Naive B cell (primary cell): ENCODE data around the gene CTRB2. TPM values are rescaled to one million over a fixed set of nuclear protein-coding genes. Genes with fewer than 3 reads are reported as not detected.

Source experiments
- ATAC-seq, 2 donors: fragments of 150-1000 bp; cut with Tn5 transposase; 2 replicates each; pipeline ENCODE4 v1.10.0; 2021; ENCODE audit warnings: low read depth in 2 of 2, mild to moderate bottlenecking in 2 of 2, moderate library complexity in 2 of 2
- DNase-seq: peaks from one replicate; pipeline ENCODE4 v3.0.0; 2022
- H3K27ac Mint-ChIP-seq, 6 donors: one replicate each; pipeline ENCODE4 v1.8.0; 2020 to 2022; ENCODE audit warnings: mild to moderate bottlenecking in 6 of 6, mixed read lengths in 6 of 6, moderate library complexity in 5 of 6, inconsistent platforms in 2 of 6
- H3K27me3 Mint-ChIP-seq, 3 donors: one replicate each; pipeline ENCODE4 v1.8.0; 2021 to 2022; ENCODE audit warnings: mixed read lengths in 3 of 3, mild to moderate bottlenecking in 1 of 3
- H3K36me3 Mint-ChIP-seq, 2 donors: one replicate each; pipeline ENCODE4 v1.8.0; 2020 to 2022; ENCODE audit warnings: mixed read lengths in 2 of 2, inconsistent platforms in 1 of 2, mild to moderate bottlenecking in 1 of 2
- H3K4me1 Mint-ChIP-seq, 3 donors: one replicate each; pipeline ENCODE4 v1.8.0; 2020 to 2022; ENCODE audit warnings: mixed read lengths in 3 of 3, inconsistent platforms in 1 of 3, mild to moderate bottlenecking in 1 of 3, moderate library complexity in 1 of 3
- H3K4me3 Mint-ChIP-seq, 8 donors: one replicate each; pipeline ENCODE4 v1.8.0; 2020 to 2022; ENCODE audit warnings: mild to moderate bottlenecking in 8 of 8, mixed read lengths in 8 of 8, moderate library complexity in 8 of 8, inconsistent platforms in 2 of 8
- H3K9me3 Mint-ChIP-seq, 7 donors: one replicate each; pipeline ENCODE4 v1.8.0; 2020 to 2022; ENCODE audit warnings: mixed read lengths in 7 of 7, mild to moderate bottlenecking in 5 of 7, inconsistent platforms in 2 of 7, moderate library complexity in 1 of 7
- polyA plus RNA-seq, 6 donors: library from polyadenylated mRNA; unstranded; fragments of 300-500 nt; fragmentation: Illumina TruSeq; gene quantifications; one replicate each; pipeline ENCODE4 v1.2.3, GENCODE V29; 2021; ENCODE audit warnings: low read depth in 6 of 6

CTRB2 gene
- polyA plus RNA-seq: not detected

DNA sequence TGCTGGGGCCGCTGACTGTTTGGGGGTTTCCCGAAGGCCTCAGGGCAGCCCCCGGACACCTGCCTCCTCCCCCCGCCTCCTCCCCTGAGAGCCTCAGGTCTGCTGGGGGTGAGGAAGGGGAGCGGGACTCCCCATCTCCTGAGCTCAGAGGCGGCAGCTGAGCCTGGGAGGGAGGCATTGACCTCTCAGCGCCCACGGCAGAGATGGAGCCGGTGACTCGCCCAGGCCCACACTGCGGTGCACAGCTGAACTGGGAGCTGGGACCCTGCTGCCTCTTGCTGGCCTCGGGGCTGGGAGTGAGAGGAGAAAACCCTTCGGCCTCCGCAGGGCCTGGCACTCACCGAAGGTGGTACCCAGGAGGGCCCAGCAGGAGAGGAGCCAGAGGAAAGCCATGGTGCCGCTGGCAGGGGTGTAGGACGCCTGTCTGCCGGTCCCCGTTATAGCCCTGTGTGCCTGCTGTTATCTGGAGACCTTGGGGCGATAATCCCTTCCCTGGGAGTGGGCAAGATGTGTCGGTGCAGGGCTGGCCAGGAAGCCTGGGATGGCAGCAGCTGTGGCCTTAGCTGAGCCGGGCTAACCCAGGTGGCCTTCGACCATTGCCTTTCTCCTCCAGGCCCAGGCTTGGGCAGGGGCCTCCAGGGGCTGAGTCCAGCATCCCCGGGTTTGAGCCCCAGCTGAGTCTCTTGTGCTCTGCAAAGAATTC is at the start of gene CTRB2:
Gene CTRB2, minus strand, starts transcription at position 413 of the 703 bp plus-strand sequence. Its CDS starts 20 bp downstream, at position 393.
- Mint-ChIP-seq H3K27ac (peak within 1 kb of the TSS in 2 of 6 donors; percentile 27 to 33), H3K9me3 (no peaks in the 10 kb centered on the region), H3K4me3 (no peak within 1 kb of the TSS), H3K4me1 (peaks cover 0 to 6% (median 0%) of the 10 kb centered on the region in 3 donors), H3K27me3 (peaks cover 10 to 51% (median 21%) of the 10 kb centered on the region in 3 donors), H3K36me3 (no peaks in the 10 kb centered on the region)
- no peak for DNase-seq
- ATAC-seq: no peak

DNA sequence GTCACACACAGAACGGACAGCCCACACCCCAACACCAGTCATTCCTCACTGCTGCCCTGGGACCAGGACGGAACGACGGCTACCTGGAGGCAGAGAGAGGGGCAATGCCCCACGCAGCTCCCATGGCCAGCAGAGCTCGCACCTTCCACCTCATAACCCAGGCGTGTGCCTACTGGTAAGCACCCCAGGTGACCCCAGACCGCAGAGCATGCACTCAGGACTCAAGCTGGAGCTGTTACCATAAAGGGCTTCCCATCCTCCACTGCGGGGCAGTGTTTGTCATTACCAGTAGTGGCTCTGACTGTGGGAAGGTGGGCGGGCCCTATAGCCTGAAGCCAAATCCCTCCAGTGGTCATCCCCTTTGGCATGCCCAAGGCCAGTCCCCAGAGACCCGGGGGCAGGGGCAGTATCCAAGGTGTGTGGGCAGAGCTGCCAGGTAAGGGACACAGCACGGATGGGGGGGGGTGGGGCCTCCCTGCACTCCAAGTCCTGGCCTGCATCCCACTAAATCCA is 49.2 kb upstream of the CTRB2 start:
- no peaks in the 10 kb centered on the region for H3K36me3 Mint-ChIP-seq
- no peaks in the 10 kb centered on the region for H3K9me3 Mint-ChIP-seq
- no peak overlapping the region for H3K27ac Mint-ChIP-seq
- H3K27me3 Mint-ChIP-seq: peaks cover 52 to 89% (median 63%) of the 10 kb centered on the region in 3 donors
- DNase-seq (no peak), ATAC-seq (no peak)
- H3K4me1 Mint-ChIP-seq: peaks cover 7 to 8% (median 8%) of the 10 kb centered on the region in 3 donors
- H3K4me3 Mint-ChIP-seq: no peak overlapping the region

DNA sequence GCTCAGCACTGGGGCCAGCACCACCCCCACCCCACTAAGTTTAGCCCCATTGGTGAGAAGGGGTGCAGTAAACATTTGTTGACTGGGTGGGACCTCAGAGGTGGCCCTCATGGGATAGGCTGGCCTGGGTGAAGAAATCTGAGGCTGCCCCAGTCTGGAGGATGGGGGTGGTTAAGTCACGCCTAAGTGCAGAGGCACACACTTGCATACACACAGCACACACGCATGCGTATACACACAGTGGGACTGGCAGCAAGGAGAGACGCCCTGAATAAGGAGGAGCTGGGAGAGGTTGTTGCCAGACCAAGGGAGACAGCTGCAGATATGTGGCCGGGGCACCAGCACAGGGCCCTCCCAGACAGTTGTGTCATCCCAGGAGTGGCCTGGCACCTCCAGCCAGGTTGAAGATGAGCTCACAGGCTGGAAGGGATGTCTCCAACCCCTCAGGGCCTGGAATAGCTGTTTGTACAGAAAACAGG is 47.4 kb upstream of the CTRB2 start:
- H3K36me3 Mint-ChIP-seq: no peaks in the 10 kb centered on the region
- no peak for DNase-seq
- H3K9me3 Mint-ChIP-seq: no peaks in the 10 kb centered on the region
- peaks cover 8 to 16% (median 15%) of the 10 kb centered on the region in 3 donors for H3K4me1 Mint-ChIP-seq
- peaks cover 49 to 90% (median 66%) of the 10 kb centered on the region in 3 donors for H3K27me3 Mint-ChIP-seq
- no peak for ATAC-seq
- H3K27ac Mint-ChIP-seq: no peak overlapping the region
- H3K4me3 Mint-ChIP-seq: no peak overlapping the region

DNA sequence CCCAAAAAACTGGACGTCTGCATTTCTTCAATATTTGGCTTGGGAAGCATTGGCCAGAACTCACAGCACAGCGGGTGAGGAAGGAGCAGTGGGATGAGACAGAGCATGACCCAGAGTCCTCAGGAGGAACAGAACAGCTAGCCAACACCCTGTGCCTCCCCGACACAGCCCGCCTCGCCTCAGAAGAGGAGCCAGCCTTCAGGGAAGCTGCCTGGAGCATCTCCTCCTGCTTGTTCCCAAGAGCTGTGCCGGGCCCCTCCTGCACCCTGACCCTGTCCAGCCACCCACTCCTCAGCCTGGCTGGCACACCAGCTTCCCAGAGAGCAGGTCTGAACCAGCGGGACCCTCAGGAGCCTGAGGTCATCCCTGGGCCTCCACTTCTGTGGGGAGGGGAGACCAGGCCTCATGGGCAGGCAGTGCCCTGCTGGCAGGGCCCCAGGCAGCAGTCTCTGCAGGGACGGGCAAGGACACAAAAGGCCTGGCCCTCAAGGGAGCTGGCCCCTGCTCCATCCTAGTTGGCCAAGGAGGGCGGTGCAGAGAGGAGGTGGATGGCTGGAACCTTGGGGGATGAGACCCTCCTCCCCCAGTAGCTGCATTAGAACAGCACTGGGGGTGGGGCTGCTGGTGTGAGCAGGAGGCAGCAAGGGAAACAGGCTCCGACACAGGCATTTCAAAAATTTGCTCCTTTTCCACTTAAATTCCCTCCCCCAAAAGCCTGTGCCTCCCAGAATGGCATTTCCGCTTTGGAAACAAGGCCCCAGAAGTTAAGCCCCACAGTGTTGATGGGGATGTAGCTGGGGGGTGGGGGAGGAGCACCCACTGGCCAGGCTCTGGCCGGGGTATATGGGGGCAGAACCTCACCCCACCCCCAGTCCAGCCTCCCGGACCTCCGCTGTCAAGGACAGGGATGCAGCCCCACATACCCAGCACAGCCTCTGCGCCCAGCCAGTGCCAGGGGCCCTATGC is 46.3 kb upstream of the CTRB2 start:
- ATAC-seq: no peak

DNA sequence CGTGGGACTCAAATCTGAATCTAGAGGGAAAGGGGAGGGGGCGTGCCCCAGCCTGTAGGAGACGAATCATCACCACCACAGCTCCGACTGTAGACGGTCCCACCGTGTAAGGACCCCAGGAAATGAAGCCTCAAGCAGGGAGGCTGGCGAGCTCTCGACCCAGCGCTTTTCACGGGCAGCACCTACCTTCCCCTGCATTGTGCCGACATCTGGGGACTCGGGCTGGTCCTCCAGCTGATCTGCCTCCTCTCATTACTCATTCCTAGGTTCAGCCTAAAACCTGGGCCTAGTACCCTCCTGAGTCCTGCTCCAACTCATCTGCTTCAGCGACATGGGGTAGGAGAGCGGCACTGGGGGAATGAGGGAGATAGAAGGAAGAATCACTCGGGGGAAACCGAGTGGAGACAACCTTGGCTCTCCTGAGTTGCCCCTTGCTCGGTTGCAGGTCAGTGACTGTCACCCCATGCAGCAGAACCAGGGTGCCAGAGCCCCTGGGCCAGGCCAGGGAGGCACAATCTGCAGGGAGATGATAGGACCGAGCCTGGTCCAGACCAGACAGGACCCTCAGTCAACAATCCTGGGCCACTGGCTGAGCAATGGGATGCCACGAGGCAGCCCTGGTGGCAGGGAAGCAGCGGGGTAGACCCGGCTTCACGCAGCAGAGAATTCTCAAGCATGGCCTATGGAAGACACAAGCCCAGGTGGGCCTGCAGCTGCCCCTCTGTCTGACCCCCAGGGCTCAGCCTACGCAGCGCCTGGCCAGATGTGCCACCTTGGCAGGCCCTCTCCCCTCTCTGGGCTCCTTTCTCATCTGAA is 45.3 kb upstream of the CTRB2 start:
- Mint-ChIP-seq H3K9me3 (no peaks in the 10 kb centered on the region), H3K27me3 (peaks cover 48 to 90% (median 66%) of the 10 kb centered on the region in 3 donors), H3K4me1 (peaks cover 19 to 20% (median 19%) of the 10 kb centered on the region in 3 donors), H3K4me3 (peak overlapping the region in 7 of 8 donors; percentile 51 to 85 (median 70)), H3K27ac (peak overlapping the region in 2 of 6 donors; percentile 47 to 54), H3K36me3 (no peaks in the 10 kb centered on the region)
- ATAC-seq: no peak
- no peak for DNase-seq

More for the DNA sequence above, 46.3 kb upstream of the CTRB2 start:
- Mint-ChIP-seq H3K4me3 (peak overlapping the region in 3 of 8 donors; percentile 39 to 84 (median 44)), H3K9me3 (no peaks in the 10 kb centered on the region), H3K27ac (peak overlapping the region in 1 of 6 donors; percentile 54), H3K4me1 (peaks cover 13 to 20% (median 15%) of the 10 kb centered on the region in 3 donors), H3K36me3 (no peaks in the 10 kb centered on the region), H3K27me3 (peaks cover 47 to 90% (median 63%) of the 10 kb centered on the region in 3 donors)
- DNase-seq: no peak

DNA sequence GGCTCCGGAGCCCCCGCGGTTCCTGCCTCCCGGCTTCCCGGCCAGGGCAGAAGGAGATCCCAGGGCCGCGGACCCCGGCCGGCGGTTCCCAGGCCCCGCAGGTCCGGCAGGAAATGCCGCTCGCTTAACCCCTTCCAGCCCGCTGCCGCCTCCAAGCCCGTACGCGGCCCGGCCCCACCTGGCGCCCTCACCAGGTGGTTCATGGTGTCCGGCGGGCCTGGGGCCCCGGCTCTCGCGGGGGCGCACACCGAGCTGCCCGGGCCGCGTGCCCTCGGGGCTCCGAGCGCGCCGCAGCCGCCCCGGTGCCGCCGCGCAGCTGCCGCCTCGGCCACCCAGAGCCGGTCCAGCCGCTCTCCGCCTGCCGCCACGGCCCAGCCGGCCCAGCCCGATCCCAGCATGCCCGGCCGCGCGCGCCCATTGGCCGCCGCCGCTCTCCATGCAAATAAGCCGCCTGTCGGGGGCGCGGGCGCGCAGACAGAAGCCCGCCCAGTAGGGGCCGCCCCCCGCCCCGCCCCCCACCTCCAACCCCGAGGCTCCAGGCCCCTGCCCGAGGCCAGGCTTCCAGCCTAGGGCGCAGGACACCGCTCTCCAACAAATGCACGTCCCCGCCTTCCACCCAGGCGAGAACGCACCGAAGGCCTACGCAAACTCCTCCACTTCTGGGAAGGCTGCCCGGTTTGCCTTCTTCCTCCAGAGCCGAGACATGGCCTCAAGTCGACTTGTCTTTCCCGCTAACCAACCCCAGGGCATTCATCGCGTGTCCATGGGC is 44.5 kb upstream of the CTRB2 start, which contains the start of gene BCAR1:
Gene BCAR1, minus strand, starts transcription at position 345 of the 769 bp plus-strand sequence. Its CDS starts 142 bp downstream, at position 203.
- Mint-ChIP-seq H3K9me3 (peaks cover 0 to 3% (median 0%) of the 10 kb centered on the region in 7 donors), H3K36me3 (no peaks in the 10 kb centered on the region), H3K4me1 (peaks cover 19 to 25% (median 22%) of the 10 kb centered on the region in 3 donors), H3K4me3 (peak within 1 kb of the TSS; percentile 34 to 87 (median 72)), H3K27ac (peak within 1 kb of the TSS in 2 of 6 donors; percentile 38 to 47), H3K27me3 (peaks cover 55 to 90% (median 74%) of the 10 kb centered on the region in 3 donors)
- ATAC-seq (peak; percentile 16 to 44), DNase-seq (no peak)

DNA sequence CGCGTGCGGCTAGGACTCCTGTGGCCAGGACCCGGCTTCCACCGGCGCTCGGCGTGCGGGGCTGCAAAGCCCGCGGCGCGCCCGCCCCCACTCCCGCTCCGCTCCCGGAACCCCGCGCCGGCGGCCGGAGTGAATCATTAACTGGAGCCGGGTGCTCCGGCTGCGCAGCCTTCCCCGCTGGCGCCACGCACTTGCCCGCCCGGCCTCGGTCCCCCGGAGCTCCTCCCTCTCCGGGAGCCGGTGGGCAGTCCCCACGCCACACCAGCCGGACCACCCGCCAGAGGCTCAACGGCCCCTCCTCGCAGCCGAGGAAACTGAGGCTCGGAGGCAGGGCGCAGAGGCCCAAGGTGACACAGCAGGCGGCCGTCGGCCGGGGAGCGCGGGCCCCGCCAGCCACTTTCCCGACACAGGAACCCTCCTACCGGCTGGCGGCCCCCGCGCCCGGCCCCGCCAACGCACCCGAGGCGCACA is 43.9 kb upstream of the CTRB2 start:
- no peak overlapping the region for H3K27ac Mint-ChIP-seq
- peak; percentile 13 to 20 for ATAC-seq
- peaks cover 19 to 25% (median 22%) of the 10 kb centered on the region in 3 donors for H3K4me1 Mint-ChIP-seq
- DNase-seq: no peak
- H3K27me3 Mint-ChIP-seq: peaks cover 61 to 92% (median 80%) of the 10 kb centered on the region in 3 donors
- H3K9me3 Mint-ChIP-seq: peaks cover 0 to 3% (median 0%) of the 10 kb centered on the region in 7 donors
- no peaks in the 10 kb centered on the region for H3K36me3 Mint-ChIP-seq
- peak overlapping the region in 4 of 8 donors; percentile 49 to 72 (median 62) for H3K4me3 Mint-ChIP-seq

DNA sequence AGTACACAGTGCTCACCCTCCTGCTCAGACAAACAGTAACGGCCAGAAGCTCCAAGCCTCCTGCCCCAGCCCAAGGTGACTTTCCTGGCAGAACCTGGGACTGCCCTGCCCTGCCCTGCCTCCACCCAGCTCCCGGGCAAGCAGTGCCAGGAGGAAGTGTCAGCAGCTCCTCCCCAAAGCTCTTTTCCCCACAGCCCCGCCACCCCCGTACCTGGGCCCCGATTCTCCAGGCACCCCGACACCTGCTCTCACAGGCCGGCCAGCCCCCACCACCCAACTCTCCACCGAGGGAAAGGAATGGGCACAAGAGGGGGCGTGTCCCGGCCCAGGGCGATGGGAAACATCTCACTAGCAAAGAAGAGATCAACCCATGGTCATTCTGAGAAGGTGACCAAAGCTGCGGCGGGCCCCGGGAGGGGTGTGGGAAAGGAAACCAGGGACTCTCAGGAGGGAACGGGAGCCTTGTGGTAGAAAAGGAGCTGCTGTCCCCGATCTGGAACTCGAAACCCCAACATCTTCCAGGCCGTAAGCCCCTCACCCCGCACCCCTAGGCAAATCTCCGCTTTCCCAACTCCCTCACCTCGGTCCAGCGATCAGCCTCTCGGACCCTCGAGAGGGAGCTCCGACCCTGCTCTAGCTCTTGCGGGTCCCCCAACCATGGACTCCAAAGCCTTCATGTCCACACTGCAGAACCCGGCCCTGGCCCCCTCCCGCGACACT is 43.3 kb upstream of the CTRB2 start:
- H3K4me3 Mint-ChIP-seq: peak overlapping the region; percentile 9 to 87 (median 62)
- H3K4me1 Mint-ChIP-seq: peaks cover 19 to 29% (median 22%) of the 10 kb centered on the region in 3 donors
- peaks cover 64 to 91% (median 84%) of the 10 kb centered on the region in 3 donors for H3K27me3 Mint-ChIP-seq
- peak overlapping the region in 1 of 6 donors; percentile 21 for H3K27ac Mint-ChIP-seq
- H3K36me3 Mint-ChIP-seq: no peaks in the 10 kb centered on the region
- H3K9me3 Mint-ChIP-seq: peaks cover 0 to 3% (median 0%) of the 10 kb centered on the region in 7 donors
- DNase-seq: no peak
- ATAC-seq: no peak

DNA sequence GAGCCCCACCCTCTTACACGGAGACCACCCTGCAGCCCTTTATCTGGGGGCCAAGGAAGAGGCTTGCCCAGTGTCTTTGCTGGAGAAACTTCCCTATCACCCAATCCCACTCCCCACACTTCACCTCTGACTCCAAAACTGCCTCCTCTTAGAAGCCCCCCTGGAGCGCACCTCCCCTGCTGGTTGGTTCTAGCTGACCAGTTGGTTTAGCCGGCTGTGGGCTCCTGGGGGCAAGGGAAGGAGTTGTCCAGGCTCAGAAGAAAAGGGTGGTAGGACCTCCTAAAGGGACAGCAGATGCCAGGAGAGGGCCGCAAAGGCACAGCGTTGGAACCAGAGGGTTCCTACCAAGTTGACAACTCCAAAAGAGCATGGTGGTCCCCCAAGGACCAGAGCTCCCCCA is 42.5 kb upstream of the CTRB2 start:
- ATAC-seq (no peak), DNase-seq (no peak)
- Mint-ChIP-seq H3K36me3 (no peaks in the 10 kb centered on the region), H3K9me3 (peaks cover 0 to 3% (median 0%) of the 10 kb centered on the region in 7 donors), H3K4me1 (peaks cover 26 to 34% (median 27%) of the 10 kb centered on the region in 3 donors), H3K27me3 (peaks cover 63 to 89% (median 84%) of the 10 kb centered on the region in 3 donors), H3K27ac (no peak overlapping the region), H3K4me3 (no peak overlapping the region)

DNA sequence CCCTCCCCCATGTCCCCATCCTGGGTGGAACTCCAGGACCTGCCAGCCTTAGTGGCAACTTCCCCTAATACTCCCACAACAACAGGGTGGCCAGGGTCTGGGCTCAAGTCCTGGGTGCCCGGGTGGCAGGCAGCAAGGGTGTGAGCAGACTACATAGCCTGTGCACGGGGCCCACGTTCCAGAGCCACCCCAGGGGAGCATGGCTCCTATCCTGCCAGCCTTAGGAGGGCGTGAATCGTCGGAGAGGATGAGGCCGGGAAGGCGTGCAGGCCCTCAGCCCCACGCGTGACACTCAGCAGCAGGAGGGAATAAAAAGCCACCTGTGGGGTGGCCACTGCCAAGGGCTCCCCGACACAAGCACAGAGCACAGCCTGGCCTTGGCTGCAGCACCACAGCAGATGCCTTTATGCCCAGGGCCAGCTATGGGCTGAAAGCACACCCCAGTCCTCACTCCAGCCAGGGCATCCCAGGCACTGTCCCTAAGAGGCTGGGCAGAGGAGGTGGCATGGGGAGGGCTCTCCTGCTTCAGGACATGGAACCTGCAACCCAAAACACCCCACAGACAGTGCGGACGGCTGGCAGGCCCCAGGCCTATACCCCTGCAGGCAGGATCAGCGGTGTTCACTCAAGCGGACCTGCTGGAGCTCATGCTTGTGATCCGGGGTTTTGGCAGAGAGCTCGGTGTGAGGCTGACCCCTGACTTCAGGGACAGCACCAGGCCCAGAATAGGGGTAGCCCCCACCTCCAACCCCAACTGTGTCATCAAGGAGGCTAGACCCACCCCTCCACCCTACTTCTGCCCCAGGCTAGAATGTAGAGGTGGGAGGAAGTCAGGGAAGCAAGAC is 41.8 kb upstream of the CTRB2 start:
- Mint-ChIP-seq H3K9me3 (peaks cover 0 to 3% (median 0%) of the 10 kb centered on the region in 7 donors), H3K27ac (no peak overlapping the region), H3K4me1 (peaks cover 29 to 40% (median 33%) of the 10 kb centered on the region in 3 donors), H3K36me3 (no peaks in the 10 kb centered on the region), H3K4me3 (peak overlapping the region in 2 of 8 donors; percentile 23 to 50), H3K27me3 (peaks cover 68 to 89% (median 86%) of the 10 kb centered on the region in 3 donors)
- no peak for ATAC-seq
- no peak for DNase-seq
